AG04449 (cell line): ENCODE results near the gene HTR5A.

ENCODE experiments used
- CTCF ChIA-PET: fragments of 350-600 bp; formaldehyde crosslinking; extraction: SDS; loops from one replicate; lab custom pipeline; 2021; ENCODE audit warnings: antibody characterized with exemption; lab: Yijun Ruan, JAX
- POLR2A ChIA-PET: fragments of 400-600, 350-600 bp; formaldehyde crosslinking; extraction: SDS; loops from one replicate; lab custom pipeline; 2020; ENCODE audit warnings: antibody characterized with exemption, inconsistent platforms; lab: Yijun Ruan, JAX
- DNase-seq: peaks from one replicate; pipeline ENCODE4 v3.0.0-alpha.2; 2010; ENCODE audit warnings: low read depth, low spot score
- H3K4me3 ChIP-seq: 2 replicates; pipeline ENCODE4 v1.5.1; 2011; ENCODE audit warnings: low read depth, mild to moderate bottlenecking, control low read depth, low read length
- CTCF ChIP-seq: IDR thresholded peaks from one replicate; pipeline ENCODE4 v1.5.1; 2011; ENCODE audit warnings: mild to moderate bottlenecking, moderate library complexity, low read length, control low read depth, inconsistent platforms; ENCODE audit not compliant: insufficient read depth; ENCODE audit errors: missing control alignments

Gene HTR5A

DNA sequence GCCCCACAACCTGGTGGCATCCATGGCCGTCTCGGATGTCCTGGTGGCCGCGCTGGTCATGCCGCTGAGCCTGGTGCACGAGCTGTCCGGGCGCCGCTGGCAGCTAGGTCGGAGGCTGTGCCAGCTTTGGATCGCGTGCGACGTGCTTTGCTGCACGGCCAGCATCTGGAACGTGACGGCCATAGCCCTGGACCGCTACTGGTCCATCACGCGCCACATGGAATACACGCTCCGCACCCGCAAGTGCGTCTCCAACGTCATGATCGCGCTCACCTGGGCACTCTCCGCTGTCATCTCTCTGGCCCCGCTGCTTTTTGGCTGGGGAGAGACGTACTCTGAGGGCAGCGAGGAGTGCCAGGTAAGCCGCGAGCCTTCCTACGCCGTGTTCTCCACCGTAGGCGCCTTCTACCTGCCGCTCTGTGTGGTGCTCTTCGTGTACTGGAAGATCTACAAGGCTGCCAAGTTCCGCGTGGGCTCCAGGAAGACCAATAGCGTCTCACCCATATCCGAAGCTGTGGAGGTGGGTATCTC is 1.1 kb downstream of the HTR5A start:
- CTCF ChIA-PET = no interaction called here
- TF ChIP-seq CTCF = no peak
- DNase-seq = no peak
- no peak overlapping the region for H3K4me3 ChIP-seq
- POLR2A ChIA-PET = no interaction called here

DNA sequence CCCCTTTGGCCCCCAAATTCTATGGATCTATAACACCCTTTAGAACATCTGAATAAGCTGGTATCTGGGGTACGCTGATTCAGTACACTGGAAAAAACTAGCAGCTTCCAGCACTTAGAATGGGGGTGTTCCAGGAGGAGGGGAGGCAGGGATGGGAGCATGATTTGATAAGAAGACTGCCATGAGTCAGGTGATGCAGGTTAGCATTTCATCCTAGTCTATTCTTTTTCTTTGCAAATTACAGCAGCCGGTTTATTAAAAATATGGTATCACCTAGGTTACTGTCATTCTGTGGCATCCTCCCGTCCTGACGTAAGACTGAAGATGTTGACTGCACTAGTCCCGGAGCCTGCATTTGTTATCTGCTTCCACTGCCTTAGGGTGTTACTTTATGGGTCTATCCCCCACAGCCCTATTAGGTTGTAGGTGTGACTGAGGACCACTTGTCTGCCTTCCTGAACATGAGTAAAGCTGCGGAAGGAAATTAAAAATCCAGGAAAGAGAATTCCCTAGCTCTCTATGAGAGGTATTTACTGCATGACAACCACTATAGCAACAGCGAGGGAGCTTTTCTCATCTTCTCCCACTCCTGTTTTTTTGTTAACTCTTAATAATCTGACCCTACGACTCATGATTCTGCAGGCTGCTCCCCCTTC is 1.9 kb downstream of the HTR5A start:
- no peak for DNase-seq
- ChIA-PET CTCF (no interaction called here), POLR2A (no interaction called here)
- no peak overlapping the region for H3K4me3 ChIP-seq
- TF ChIP-seq CTCF = no peak

GRCh38 chr7:155073922-155074321 is 3.8 kb downstream of the HTR5A start:
- no peak for DNase-seq
- ChIA-PET POLR2A (no interaction called here), CTCF (no interaction called here)
- no peak for TF ChIP-seq CTCF
- no peak overlapping the region for H3K4me3 ChIP-seq

DNA sequence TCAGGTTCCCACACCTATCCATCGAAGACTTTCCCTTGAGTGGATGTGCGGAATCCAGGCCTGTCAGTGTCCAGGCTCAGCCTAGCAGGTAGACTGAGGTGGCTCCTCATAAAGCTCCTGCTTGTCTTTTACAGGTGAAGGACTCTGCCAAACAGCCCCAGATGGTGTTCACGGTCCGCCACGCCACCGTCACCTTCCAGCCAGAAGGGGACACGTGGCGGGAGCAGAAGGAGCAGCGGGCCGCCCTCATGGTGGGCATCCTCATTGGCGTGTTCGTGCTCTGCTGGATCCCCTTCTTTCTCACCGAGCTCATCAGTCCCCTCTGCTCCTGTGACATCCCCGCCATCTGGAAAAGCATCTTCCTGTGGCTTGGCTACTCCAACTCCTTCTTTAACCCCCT is 13.9 kb downstream of the HTR5A start:
- ChIA-PET CTCF (no interaction called here), POLR2A (no interaction called here)
- TF ChIP-seq CTCF = no peak
- no peak for DNase-seq
- no peak overlapping the region for H3K4me3 ChIP-seq

GRCh38 chr7:155084969-155085368 is 14.8 kb downstream of the HTR5A start:
- CTCF ChIA-PET = no interaction called here
- no peak for TF ChIP-seq CTCF
- H3K4me3 ChIP-seq = no peak overlapping the region
- no peak for DNase-seq
- POLR2A ChIA-PET = no interaction called here

- ChIA-PET CTCF (interaction anchor here (1.2 kb wide), 1 partner anchor 254 kb away, joined by 3 read pairs; no protein-coding TSS in a partner anchor), POLR2A (no interaction called here)
- no peak overlapping the region for H3K4me3 ChIP-seq
- DNase-seq = no peak
- TF ChIP-seq CTCF = no peak
These were observed 20.6 kb downstream of the HTR5A start for GRCh38 chr7:155090684-155091083.
